DMS153 treated with DMSO at 0.1 percent for 48 hours (cell line): ENCODE measurements around the gene PYGO1.
A peak's percentile ranks its signal among the peaks of the same experiment; 100 is the strongest.

Experiments
- DNase-seq: peaks from one replicate; lab custom pipeline; 2025; ENCODE audit not compliant: unreplicated experiment; lab: John Stamatoyannopoulos, UW

PYGO1 gene

GRCh38 chr15:55573224-55573623, 14.9 kb downstream of the PYGO1 start:
- no peak for DNase-seq

- DNase-seq: no peak
These were observed 23.6 kb downstream of the PYGO1 start for GRCh38 chr15:55564347-55565145.

- DNase-seq: no peak
These were observed 25.5 kb downstream of the PYGO1 start for GRCh38 chr15:55562601-55563000.

- no peak for DNase-seq
These were observed 33.1 kb downstream of the PYGO1 start for GRCh38 chr15:55555089-55555488.

DNA sequence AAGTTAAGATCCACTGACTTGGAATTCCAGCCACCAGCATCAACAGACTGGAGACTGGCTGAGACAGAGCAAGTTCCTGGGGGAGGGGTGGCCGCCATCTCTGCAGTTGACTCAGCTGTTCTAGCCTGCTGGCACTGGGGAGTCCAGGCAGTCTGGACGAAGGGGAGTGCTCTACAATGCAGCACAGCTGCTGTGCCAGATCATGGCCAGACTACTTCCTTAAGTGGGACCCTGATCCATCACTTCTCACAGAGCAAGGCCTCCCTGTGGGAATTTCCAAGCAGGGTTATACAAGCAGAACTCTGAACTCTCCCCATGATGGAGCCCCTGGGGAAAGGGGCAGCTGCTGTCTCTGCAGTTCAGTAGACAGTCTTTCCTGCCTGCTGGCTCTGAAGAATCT, 35.2 kb downstream of the PYGO1 start:
- no peak for DNase-seq

- no peak for DNase-seq
These were observed 35.7 kb downstream of the PYGO1 start for GRCh38 chr15:55552451-55552850.

- no peak for DNase-seq
These were observed 38.8 kb downstream of the PYGO1 start for GRCh38 chr15:55549305-55549704.

DNA sequence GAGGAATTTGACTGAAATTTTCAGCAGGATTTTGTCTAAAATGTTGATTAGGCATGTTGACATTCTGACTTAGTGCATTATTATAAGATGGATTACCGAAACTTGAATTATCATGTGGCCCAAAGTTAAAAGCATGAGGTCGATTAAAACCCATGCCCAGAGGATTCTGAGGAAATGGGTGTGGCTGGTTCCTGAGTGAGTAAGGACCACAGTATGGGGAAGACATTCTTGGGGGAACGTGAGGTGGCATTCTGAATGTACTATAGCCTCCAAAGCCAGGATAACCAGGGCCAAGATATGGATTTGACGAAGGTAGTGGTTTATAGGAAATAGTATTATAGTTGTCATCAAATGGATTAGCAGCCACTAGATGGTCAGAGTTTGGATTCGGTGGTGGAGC, 41.4 kb downstream of the PYGO1 start:
- no peak for DNase-seq

DNA sequence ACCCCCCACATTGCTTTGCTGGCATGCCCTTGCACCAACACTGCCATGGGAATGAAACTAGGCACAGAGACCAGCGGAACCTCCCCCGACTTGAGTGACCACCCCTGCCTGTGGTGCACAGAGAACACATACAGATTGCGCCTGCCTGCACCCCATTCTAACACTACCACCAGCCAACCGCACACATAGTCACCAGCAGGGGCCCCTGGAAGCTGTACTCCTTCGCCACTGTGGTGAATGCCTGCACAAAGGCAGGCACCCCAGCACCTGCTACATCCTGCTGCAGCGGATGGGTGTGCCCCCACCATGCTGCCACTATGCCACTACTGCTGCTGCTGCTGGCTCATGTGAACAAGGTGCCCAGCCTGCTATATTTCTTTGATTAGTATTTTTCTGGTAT, 52.7 kb downstream of the PYGO1 start:
- no peak for DNase-seq

DNA sequence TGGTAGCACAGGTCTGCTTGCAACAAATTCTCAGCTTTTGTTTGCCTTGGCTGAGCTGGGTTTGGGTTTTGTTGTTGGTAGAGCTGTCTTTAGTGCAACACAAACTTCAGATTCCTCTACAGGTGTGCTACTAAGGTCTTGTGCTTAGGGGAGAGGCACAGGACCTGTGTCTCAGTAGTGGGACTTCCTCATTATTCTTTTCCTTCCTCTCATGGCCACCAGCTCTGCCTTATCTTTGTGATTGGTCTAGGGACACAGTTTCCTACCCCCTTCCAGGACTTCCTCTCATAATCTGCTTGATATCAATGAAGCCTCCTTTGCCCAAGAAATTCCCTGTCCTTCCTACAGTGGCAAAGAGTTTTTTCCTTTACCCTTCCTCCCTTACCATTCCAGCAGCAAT, 55.2 kb downstream of the PYGO1 start:
- DNase-seq: no peak

DNA sequence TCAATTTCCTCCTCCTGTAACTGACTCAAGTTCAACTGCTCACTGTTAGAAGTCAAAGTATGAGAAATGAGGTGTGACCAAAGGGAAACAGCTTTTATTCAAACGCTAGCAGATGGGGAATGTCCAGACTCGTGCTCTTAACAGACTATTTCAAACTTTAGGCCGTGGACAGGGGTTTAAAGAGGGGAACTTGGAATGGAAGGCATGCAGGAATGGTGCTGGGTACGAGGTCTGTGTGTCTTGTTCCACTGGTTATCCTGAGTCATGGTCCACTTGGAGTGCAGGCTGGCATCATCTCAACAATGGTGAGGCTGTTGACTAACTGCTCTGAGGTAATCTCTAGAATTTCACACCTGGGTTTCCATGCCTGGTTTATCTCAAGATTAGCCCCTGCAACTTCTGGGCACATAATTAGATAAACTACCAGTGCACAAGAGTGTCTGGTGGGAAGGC, 57.3 kb downstream of the PYGO1 start:
- no peak for DNase-seq

DNA sequence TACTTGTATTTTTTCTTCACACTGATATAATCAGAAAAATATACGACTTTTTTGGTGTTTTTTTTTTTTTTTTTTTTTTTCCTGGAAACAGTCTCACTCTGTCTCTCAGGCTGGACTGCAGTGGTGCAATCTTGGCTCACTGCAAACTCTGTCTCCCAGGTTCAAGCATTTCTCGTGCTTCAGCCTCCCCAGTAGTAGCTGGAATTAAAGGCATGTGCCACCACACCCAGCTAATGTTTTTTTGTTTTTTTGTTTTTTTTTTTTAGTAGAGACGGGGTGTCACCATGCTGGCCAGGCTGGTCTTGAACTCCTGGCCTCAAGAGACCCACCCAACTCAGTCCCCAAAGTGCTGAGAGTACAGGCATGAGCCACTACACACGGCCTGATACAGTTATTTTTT, 59.3 kb downstream of the PYGO1 start:
- no peak for DNase-seq

- no peak for DNase-seq
These were observed 61.0 kb downstream of the PYGO1 start for GRCh38 chr15:55527150-55527549.

DNA sequence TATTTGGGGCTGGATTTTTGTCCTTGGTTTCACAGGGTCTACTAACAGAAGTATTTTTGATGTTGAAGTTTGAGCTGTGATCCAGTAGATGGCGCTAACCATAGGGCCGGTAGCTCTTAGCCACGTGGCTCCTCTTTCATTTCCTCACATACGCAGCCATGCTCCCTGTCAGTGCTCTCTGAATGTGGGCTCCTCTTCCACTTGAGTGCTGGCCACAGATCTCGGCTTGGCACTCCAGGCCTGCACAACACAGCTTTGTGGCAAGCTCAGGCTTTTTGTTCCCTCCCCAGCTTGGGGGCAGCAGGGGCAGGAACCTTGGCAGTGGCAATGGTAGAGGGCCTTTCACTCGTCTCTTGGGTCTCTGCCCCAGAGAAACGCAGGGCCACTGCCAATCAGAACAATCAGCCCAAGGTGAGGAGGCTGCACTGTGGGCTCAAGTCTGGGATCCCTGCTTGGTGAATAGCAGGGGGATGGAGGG, 61.5 kb downstream of the PYGO1 start:
- DNase-seq: peak; percentile 0

DNA sequence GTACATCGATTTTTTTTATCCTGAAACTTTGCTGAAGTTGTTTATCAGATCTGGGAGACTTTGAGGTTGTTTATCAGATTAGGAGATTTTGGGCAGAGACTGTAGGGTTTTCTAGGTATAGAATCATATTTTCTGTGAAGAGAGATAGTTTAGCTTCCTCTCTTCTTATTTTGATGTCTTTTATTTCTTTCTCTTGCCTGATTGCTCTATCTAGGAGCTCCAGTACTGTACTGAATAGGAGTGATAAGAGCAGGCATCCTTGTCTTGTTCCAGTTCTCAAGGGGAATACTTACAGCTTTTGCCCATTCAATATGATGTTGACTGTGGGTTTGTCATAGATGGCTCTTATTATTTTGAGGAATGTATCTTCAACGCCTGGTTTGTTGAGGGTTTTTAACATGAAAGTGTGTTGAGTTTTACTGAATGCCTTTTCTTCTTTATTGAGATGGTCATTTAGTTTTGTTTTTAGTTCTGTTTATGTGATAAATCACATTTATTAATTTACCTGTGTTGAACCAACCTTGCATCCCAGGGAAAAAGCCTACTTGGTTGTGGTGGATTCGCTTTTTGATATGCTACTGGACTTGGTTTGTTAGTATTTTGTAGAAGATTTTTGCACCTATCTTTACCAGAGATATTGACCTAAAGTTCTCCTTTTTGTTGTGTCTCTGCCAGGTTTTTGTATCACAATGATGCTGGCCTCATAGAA, 65.2 kb downstream of the PYGO1 start:
- DNase-seq: no peak

DNA sequence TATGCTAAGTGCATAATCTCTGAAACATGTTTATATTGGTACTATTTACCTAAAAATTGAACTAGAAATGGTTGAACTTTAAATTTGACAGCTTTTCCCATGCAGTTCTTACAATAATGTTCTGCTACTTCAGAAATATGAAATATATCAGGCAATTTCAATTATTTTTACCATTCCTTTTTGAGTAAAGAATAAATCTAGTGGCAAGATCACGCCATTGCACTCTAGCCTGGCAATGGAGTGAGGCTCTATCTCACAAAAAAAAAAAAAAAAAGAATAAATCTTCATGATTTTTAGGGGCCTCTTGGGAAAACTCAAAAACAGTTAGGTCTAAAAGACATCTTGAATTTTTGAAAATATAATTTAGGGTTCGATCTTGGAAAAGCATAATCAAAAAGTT, 69.5 kb downstream of the PYGO1 start:
- DNase-seq: no peak

DNA sequence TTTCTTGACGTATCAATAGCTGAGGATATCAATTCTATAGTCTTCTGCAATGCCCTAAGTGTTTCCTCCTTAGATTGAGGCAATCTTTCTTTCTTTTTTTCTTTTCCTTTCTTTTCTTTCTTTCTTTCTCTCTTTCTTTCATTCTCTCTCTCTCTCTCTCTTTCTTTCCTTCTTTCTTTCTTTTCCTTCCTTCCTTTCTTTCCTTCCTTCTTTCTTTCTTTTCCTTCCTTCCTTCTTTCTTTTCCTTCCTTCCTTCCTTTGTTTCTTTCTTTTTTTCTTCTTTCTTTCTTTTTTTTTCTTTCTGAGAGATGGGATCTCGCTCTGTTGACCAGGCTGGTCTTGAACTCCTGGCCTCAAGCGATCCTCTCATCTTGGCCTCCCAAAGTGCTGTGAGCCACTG, 70.1 kb downstream of the PYGO1 start:
- no peak for DNase-seq

DNA sequence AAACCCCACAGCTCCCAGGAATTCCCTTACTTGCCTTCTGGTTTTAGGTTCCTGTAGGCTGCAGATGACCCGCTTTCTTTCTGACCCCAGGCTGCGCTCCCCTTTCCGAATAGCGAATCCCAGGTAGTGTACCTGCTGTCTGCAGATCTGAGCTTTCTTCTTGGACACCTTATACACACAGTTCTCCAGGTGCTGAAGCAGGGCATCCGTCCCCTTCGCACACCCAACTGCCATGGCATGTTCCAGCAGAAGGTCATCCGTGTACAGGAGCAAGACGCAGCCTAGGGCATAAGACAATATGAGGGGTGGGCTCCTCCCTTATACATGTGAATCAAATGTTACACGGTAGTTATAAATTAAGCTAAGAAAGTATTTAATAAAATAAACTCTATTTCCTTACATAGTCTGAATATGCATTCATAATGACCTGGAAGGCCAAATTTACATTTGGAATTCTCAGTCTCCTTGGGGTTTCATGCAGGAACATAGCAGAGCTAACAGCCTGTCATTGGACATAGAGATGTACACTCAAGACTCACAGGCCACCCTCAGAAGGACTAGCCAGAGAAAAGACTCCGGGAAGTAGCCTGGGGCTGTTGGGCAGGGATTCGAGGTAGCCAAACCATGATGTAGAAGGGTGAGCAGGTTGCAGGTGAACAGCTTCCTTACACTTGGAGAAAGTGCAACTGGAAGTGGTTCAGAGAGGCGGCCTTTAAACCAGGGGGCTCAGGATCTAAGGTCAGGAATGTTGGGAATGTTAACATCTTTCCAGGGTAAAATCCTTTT, 72.0 kb downstream of the PYGO1 start:
- DNase-seq: no peak

- no peak for DNase-seq
These were observed 72.7 kb downstream of the PYGO1 start for GRCh38 chr15:55515491-55515890.

DNA sequence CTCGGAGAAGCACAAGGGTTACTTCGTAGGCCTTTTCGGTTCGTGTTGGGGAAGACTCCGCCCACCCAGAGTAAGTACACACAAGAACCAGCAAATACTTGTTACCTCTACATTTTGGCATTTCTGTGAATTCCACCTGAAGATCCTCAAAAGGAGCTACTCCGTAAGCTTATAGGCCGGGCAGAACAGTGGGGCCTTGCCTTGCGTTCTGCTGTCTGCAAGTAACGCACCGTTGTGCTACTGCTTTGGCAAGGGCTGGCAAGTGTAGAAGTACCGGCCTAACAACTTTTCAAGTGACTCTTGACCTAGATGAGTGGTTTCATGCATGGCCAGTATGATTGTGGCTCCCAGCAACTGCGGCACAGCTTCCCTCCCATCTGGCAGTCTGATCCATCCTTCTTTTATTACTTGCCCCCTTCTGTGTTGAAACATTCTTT, 73.7 kb downstream of the PYGO1 start:
- no peak for DNase-seq

- peak; percentile 2 for DNase-seq
These were observed 74.3 kb downstream of the PYGO1 start for GRCh38 chr15:55513621-55514413.
